ENCODE results near the gene MCFD2.
"Not testable (repeated sequence)": the region's sequence is repeated elsewhere in the genome, so short reads cannot be mapped to it uniquely, and the experiment has no call there.

The MCFD2 gene

GRCh38 chr2:46902465-46902864 is 13.1 kb downstream of the MCFD2 start:
- DNase-seq (ENCODE audit: low spot score): no peak

GRCh38 chr2:46901611-46902010 is 14.0 kb downstream of the MCFD2 start:
- no peak for DNase-seq (ENCODE audit: low spot score)

GRCh38 chr2:46900381-46900780 is 15.2 kb downstream of the MCFD2 start:
- DNase-seq (ENCODE audit: low spot score): no peak

- DNase-seq (ENCODE audit: low spot score): no peak
Measured at GRCh38 chr2:46899053-46899452, 16.6 kb downstream of the MCFD2 start.

GRCh38 chr2:46898024-46898423 is 17.6 kb downstream of the MCFD2 start:
- DNase-seq (ENCODE audit: low spot score): no peak

- DNase-seq (ENCODE audit: low spot score): no peak
Measured at GRCh38 chr2:46893269-46893939, 22.2 kb downstream of the MCFD2 start.

- DNase-seq (ENCODE audit: low spot score): no peak
Measured at GRCh38 chr2:46891956-46892553, 23.6 kb downstream of the MCFD2 start.

GRCh38 chr2:46888421-46888952 is 27.1 kb downstream of the MCFD2 start:
- DNase-seq (ENCODE audit: low spot score): no peak

GRCh38 chr2:46887028-46887885 is 28.3 kb downstream of the MCFD2 start:
- no peak for DNase-seq (ENCODE audit: low spot score)

- no peak for DNase-seq (ENCODE audit: low spot score)
Measured at GRCh38 chr2:46886268-46887027, 29.2 kb downstream of the MCFD2 start.

GRCh38 chr2:46885376-46885775 is 30.2 kb downstream of the MCFD2 start:
- DNase-seq (ENCODE audit: low spot score): no peak

GRCh38 chr2:46879511-46879910 is 36.1 kb downstream of the MCFD2 start:
- DNase-seq (ENCODE audit: low spot score): no peak

GRCh38 chr2:46878886-46879285 is 36.7 kb downstream of the MCFD2 start:
- DNase-seq (ENCODE audit: low spot score): no peak

GRCh38 chr2:46878240-46878877 is 37.2 kb downstream of the MCFD2 start:
- DNase-seq (ENCODE audit: low spot score): no peak

GRCh38 chr2:46877619-46878113 is 37.9 kb downstream of the MCFD2 start:
- no peak for DNase-seq (ENCODE audit: low spot score)

- DNase-seq (ENCODE audit: low spot score): peak; percentile 41
Measured at GRCh38 chr2:46876741-46877384, 38.7 kb downstream of the MCFD2 start.

GRCh38 chr2:46875962-46876689 is 39.5 kb downstream of the MCFD2 start:
- DNase-seq (ENCODE audit: low spot score): not testable (repeated sequence)

GRCh38 chr2:46875226-46875899 is 40.2 kb downstream of the MCFD2 start:
- DNase-seq (ENCODE audit: low spot score): no peak

GRCh38 chr2:46874236-46874929 is 41.2 kb downstream of the MCFD2 start:
- no peak for DNase-seq (ENCODE audit: low spot score)

All from LoVo (cell line).